ENCODE data around the gene RNF212B. TPM values are rescaled to one million over a fixed set of nuclear protein-coding genes. Genes with fewer than 3 reads are reported as not detected.

RNF212B gene
- polyA plus RNA-seq, 3 donors, result 1.3 to 3.4 (median 2.3) TPM

GRCh38 chr14:23319746-23320583 is 82.2 kb downstream of the RNF212B start:
- no peak for DNase-seq

- peak; percentile 100 for DNase-seq
Measured at GRCh38 chr14:23320584-23321571, 83.1 kb downstream of the RNF212B start, which contains the start of gene PABPN1. Gene PABPN1 (plus strand): TSS chr14:23321457. CDS start chr14:23321470, 13 bp downstream.

GRCh38 chr14:23321572-23322547 is 84.1 kb downstream of the RNF212B start:
- peak; percentile 21 for DNase-seq

Other genes with a start within 250 kb of the RNF212B start
- gene C14orf93, start 227.8 kb upstream of the RNF212B start, polyA plus RNA-seq (ENCODE audit: insufficient read length in 3 of 3), result 10 to 100 TPM; 19.9 to 27.2 (median 22.5) TPM
- gene PSMB5, start 203.0 kb upstream of the RNF212B start, polyA plus RNA-seq (ENCODE audit: insufficient read length in 3 of 3), result 100 to 1,000 TPM; 207 to 269 (median 224) TPM
- gene PSMB11, start 195.7 kb upstream of the RNF212B start, polyA plus RNA-seq (ENCODE audit: insufficient read length in 3 of 3), result under 1 TPM in 1 of 3 donors, not detected in 2; 0.04 TPM
- 10 to 100 TPM; 22.9 to 38.2 (median 23.9) TPM for gene CDH24, start 180.4 kb upstream of the RNF212B start, polyA plus RNA-seq (ENCODE audit: insufficient read length in 3 of 3)
- 100 to 1,000 TPM; 246 to 370 (median 335) TPM for gene ACIN1, start 142.8 kb upstream of the RNF212B start, polyA plus RNA-seq (ENCODE audit: insufficient read length in 3 of 3)
- gene C14orf119, start 142.4 kb upstream of the RNF212B start, polyA plus RNA-seq (ENCODE audit: insufficient read length in 3 of 3), result 10 to 100 TPM; 72.3 to 84.5 (median 79.3) TPM
- under 1 TPM in 2 of 3 donors, not detected in 1; 0.06 to 0.18 TPM for gene CIROP, start 132.9 kb upstream of the RNF212B start, polyA plus RNA-seq (ENCODE audit: insufficient read length in 3 of 3)
- gene CEBPE, start 118.7 kb upstream of the RNF212B start, polyA plus RNA-seq (ENCODE audit: insufficient read length in 3 of 3), result under 1 TPM; 0.10 to 0.30 (median 0.15) TPM
- 100 to 1,000 TPM in 1 of 3 donors, 10 to 100 TPM in 2; 76.5 to 103 (median 88.8) TPM for gene SLC7A8, start 54.3 kb upstream of the RNF212B start, polyA plus RNA-seq (ENCODE audit: insufficient read length in 3 of 3)
- 10 to 100 TPM; 28.5 to 32.3 (median 29.2) TPM for gene HOMEZ, start 48.2 kb downstream of the RNF212B start, polyA plus RNA-seq (ENCODE audit: insufficient read length in 3 of 3)
- gene PPP1R3E, start 64.9 kb downstream of the RNF212B start, polyA plus RNA-seq (ENCODE audit: insufficient read length in 3 of 3), result 10 to 100 TPM; 20.5 to 37.2 (median 37.2) TPM
- gene BCL2L2, start 68.9 kb downstream of the RNF212B start, polyA plus RNA-seq (ENCODE audit: insufficient read length in 3 of 3), result 10 to 100 TPM; 38.2 to 54.4 (median 47.7) TPM
- 100 to 1,000 TPM; 269 to 322 (median 307) TPM for gene PABPN1, start 83.5 kb downstream of the RNF212B start, polyA plus RNA-seq (ENCODE audit: insufficient read length in 3 of 3)
- 10 to 100 TPM; 62.9 to 78.3 (median 69.0) TPM for gene SLC22A17, start 115.0 kb downstream of the RNF212B start, polyA plus RNA-seq (ENCODE audit: insufficient read length in 3 of 3)
- gene EFS, start 127.2 kb downstream of the RNF212B start, polyA plus RNA-seq (ENCODE audit: insufficient read length in 3 of 3), result 10 to 100 TPM; 41.1 to 55.6 (median 45.5) TPM
- not detected for gene IL25, start 134.9 kb downstream of the RNF212B start, polyA plus RNA-seq (ENCODE audit: insufficient read length in 3 of 3)
- gene CMTM5, start 139.1 kb downstream of the RNF212B start, polyA plus RNA-seq (ENCODE audit: insufficient read length in 3 of 3), result 1 to 10 TPM; 2.3 to 3.1 (median 2.6) TPM
- under 1 TPM; 0.07 to 0.17 (median 0.16) TPM for gene MYH6, start 170.3 kb downstream of the RNF212B start, polyA plus RNA-seq (ENCODE audit: insufficient read length in 3 of 3)
- under 1 TPM; 0.40 to 0.62 (median 0.56) TPM for gene MYH7, start 197.7 kb downstream of the RNF212B start, polyA plus RNA-seq (ENCODE audit: insufficient read length in 3 of 3)
- 10 to 100 TPM; 60.0 to 72.5 (median 68.9) TPM for gene NGDN, start 231.8 kb downstream of the RNF212B start, polyA plus RNA-seq (ENCODE audit: insufficient read length in 3 of 3)